ENCODE measurements around the gene CSPG4.

DNA sequence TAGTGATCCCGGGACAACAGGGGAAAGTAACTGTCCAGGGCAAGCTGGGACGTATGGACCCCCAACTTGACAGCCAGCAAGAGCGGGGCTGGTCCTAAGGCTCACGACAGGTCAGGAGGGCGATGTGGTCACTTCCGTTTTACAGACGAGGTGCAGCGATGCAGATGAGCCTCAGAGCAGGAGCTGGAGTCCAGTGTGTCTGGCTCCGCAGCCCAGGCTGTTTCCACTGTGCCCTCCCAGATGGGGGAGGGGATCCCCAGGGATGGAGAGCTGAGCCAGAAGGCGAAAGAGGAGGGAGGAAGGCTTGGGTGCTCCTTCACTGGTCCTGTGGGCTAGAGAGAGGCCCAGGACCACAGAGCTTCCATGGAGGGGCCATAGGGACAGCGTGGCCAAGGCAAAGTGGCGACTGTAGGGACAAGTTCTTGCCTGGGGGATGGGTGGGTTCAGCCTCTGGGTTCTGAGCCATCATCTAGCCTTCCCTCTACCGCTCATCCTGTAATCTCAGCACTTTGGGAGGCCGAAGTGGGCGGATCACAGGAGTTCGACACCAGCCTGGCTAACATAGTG, 59.2 kb downstream of the CSPG4 start:
- TF ChIP-seq, protein P1, sequence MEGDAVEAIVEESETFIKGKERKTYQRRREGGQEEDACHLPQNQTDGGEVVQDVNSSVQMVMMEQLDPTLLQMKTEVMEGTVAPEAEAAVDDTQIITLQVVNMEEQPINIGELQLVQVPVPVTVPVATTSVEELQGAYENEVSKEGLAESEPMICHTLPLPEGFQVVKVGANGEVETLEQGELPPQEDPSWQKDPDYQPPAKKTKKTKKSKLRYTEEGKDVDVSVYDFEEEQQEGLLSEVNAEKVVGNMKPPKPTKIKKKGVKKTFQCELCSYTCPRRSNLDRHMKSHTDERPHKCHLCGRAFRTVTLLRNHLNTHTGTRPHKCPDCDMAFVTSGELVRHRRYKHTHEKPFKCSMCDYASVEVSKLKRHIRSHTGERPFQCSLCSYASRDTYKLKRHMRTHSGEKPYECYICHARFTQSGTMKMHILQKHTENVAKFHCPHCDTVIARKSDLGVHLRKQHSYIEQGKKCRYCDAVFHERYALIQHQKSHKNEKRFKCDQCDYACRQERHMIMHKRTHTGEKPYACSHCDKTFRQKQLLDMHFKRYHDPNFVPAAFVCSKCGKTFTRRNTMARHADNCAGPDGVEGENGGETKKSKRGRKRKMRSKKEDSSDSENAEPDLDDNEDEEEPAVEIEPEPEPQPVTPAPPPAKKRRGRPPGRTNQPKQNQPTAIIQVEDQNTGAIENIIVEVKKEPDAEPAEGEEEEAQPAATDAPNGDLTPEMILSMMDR (IDR thresholded peaks at IDR 0.05; ENCODE audit: insufficient read depth, low read length): no peak
- TF ChIP-seq REST (IDR thresholded peaks at IDR 0.05; ENCODE audit: insufficient replicate concordance, low read depth) (no peak), POLR2AphosphoS5 (IDR thresholded peaks at IDR 0.05; ENCODE audit: low read depth) (no peak), GABPA (IDR thresholded peaks at IDR 0.05; ENCODE audit: low read depth) (no peak), SPI1 (IDR thresholded peaks at IDR 0.05; ENCODE audit: borderline replicate concordance, low read depth) (no peak)
